NCI-H2081 treated with DMSO at 0.1 percent for 48 hours (cell line): Measurements from ENCODE around the gene WLS.
"Not testable (repeated sequence)": the region's sequence is repeated elsewhere in the genome, so short reads cannot be mapped to it uniquely, and the experiment has no call there.

Source experiments
- DNase-seq: peaks from one replicate; lab custom pipeline; 2025; lab: John Stamatoyannopoulos, UW

WLS gene

DNA sequence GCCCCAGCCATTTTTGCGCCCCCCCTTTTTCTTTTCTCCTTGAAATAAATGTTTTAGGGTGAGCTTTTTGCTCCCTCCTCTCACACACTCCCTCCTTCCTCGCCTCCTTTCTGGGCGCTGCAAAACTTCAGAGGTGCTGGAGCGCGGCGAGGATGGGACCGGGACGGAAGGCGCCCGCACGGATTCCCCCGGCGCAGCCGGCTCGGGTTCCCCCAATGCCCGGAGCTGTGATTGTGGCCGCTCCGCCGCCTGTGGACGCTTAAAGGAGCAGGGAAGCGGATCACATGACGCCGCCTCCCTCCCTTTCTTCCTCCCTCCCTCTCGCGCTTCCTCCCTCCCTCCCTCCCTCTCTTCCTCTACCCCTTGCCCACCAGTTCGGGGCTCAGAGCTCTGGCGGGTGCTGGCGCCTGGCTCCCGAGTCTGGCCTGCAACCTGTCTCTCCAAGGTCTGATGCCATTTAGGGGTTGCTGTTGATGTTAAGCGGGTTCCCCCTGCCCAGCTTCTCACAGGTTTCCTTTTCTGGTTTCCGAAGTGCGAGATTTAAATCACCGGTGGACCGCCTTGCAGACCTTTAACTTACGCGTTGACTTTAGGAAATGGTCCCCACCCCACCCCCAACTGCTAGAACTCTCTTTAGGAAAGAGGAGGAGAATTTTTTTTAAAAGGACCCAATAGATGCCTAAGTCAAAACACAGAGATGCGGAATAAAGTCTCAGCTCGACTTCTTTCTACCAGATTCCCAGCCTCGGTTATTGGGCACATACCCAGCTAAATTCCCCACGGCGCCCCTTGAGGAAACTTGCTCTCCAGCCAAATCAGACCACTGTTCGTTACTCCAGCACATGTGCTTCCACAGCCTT is at the start of gene WLS:
Gene WLS (minus strand): TSS at position 235 of the 860 bp plus-strand sequence. CDS start 224 bp downstream, at position 11.
- peak; percentile 42 for DNase-seq

GRCh38 chr1:68280286-68280685 is 48.0 kb upstream of the WLS start:
- no peak for DNase-seq

- DNase-seq = no peak
Measured at GRCh38 chr1:68279846-68280245, 47.5 kb upstream of the WLS start.

GRCh38 chr1:68278221-68278620 is 45.9 kb upstream of the WLS start:
- no peak for DNase-seq

DNA sequence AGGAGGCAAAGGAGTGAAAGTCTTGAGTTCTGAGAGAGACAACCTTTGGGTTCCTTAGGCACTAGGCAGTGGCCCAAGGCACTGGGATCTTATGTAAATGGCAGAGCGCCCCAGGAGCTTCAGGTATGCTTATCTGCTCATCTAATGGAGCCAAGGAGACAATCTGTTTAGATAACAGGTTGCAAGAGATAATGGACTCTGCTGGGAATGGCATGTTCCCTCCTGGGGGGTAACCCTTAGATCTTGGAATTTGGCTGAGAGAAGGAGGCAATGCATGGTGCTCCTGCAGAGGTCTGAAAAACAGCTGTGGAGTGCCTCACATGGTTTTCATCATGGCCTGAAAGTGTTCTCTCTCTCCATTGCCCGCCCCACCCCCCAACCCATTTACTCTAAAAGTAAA is 44.1 kb upstream of the WLS start:
- DNase-seq = no peak

GRCh38 chr1:68273530-68273929 is 41.2 kb upstream of the WLS start:
- DNase-seq = no peak

- DNase-seq = no peak
Measured at GRCh38 chr1:68271596-68271995, 39.3 kb upstream of the WLS start.

- DNase-seq = no peak
Measured at GRCh38 chr1:68270951-68271350, 38.6 kb upstream of the WLS start.

- DNase-seq = no peak
Measured at GRCh38 chr1:68269637-68270430, 37.5 kb upstream of the WLS start.

- no peak for DNase-seq
Measured at GRCh38 chr1:68268896-68269483, 36.7 kb upstream of the WLS start.

DNA sequence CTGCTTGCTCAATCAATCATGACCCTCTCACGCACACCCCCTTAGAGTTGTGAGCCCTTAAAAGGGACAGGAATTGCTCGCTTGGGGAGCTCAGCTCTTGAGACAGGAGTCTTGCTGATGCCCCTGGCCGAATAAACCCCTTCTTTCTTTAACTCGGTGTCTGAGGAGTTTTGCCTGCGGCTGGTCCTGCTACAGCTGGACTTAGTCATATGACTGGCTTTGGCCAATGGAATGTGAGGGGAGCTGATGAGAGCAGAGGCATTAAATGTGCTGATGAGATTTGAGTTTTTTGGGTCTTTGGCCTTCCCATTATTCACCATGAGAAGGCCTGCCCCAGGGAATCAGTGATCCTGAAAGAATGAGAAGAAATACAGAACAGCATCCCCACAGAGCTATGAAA is 24.5 kb upstream of the WLS start:
- not testable (repeated sequence) for DNase-seq

- no peak for DNase-seq
Measured at GRCh38 chr1:68255301-68255700, 23.0 kb upstream of the WLS start.

- no peak for DNase-seq
Measured at GRCh38 chr1:68254667-68255226, 22.4 kb upstream of the WLS start.

DNA sequence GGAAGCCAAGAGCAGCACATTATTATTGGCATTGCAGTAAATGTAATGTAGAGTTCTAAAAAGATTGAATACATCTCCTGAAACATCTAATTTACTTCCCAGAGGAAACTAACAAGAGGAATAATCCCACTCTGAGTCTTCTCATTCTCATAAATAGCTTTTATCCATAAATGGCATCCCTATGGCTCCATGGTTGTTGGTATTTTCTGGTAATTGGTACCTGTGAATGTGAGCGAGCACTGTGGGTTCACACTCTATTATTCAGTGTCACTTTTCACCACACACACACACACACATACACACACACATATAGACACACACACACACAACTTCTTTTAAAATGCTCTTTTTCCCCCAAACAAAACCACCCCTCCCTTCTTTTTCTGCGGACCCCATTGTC is 4.7 kb upstream of the WLS start:
- no peak for DNase-seq

DNA sequence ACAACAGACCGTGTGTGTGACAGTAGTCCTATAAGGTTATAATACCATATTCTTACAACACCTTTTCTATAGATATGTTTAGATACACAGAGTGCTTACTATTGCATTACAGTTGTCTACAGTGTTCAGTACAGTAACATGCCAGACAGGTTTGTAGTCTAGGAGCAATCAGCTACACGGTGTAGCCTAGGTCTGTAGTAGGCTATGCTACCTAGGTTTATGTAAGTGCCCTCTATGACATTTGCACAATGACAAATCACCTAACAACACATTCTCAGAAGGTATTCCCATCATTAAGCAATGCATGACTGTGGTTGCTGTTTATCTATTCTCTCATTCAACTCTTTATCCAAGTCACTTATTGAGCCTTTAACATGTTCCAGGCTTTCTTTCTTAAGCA is 1.8 kb upstream of the WLS start:
- no peak for DNase-seq

GRCh38 chr1:68233202-68233601 is 879 bp upstream of the WLS start:
- DNase-seq = no peak

- peak; percentile 54 for DNase-seq
Measured at GRCh38 chr1:68231627-68232288, 565 bp downstream of the WLS start.

DNA sequence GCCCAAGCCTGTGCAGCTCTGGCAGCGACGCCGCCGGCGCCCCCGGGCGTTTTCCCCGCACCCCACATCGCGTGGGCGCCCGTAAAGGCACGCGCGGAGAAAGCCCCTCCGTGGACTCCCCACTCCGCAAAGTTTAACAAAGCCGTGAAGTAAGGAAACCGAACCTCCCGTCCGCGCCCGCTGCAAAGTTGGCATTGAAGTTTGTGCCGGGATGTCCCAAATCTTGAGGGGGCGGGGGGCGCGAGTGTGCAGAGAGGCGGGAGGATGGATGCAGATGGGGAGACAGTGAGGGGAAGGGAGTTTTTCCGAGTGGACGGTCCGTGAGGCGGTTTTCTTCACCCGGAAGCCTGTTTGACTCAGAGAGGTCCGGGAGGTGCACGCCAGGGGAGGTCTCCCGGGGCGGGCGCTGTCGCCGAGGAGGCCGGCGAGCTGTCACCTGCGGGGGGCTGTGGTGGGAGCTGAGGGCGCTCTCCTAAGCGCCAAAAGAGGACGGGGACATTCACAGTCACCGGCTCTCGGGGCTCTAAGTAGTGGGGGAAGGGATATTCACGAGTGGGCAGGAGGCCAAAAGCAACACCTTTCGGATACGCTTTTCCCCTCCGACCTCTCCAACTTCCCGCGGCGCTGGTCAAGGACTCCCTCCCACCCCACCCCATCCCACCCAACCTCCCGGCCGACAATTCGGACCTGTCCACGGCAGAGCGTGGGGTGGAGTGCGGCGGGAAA is 1.3 kb downstream of the WLS start:
- DNase-seq = no peak

DNA sequence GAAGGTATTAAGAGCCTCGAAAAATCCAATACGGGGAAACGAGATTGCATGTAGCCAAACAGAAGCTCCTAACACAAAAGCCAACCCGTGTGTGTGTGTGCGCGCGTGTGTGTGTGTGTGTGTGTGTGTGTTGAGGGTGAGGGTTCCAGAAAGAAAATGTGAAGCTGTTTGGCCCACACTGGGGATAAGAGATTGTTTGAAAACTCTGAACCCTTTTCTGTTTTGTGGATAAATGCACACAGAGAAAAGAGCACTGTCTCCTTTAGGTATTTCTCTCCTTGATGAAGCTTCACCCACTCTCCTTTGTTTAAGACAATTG is 1.9 kb downstream of the WLS start:
- DNase-seq = no peak

- no peak for DNase-seq
Measured at GRCh38 chr1:68229650-68230483, 2.5 kb downstream of the WLS start.

GRCh38 chr1:68228851-68229250 is 3.5 kb downstream of the WLS start:
- DNase-seq = no peak
